Peyer's patch (tissue), 4 donors: ENCODE data around the gene CNR2. TPM values are rescaled to one million over a fixed set of nuclear protein-coding genes. Genes with fewer than 3 reads are reported as not detected.
A peak's percentile ranks its signal among the peaks of the same experiment; 100 is the strongest.
"Not testable (repeated sequence)": the region's sequence is repeated elsewhere in the genome, so short reads cannot be mapped to it uniquely, and the experiment has no call there.

Source experiments
- DNase-seq, 3 donors: peaks; one replicate each; pipeline ENCODE4 v3.0.0-alpha.2; 2017 to 2019
- H3K27ac ChIP-seq, 4 donors: fragments of 200-600 bp; sonication (generic); one replicate each; pipeline ENCODE4 v1.5.1; 2016 to 2019
- H3K27me3 ChIP-seq, 2 donors: fragments of 200-600 bp; sonication (generic); one replicate each; pipeline ENCODE4 v1.5.1; 2019
- H3K36me3 ChIP-seq, 3 donors: fragments of 200-600 bp; sonication (generic); one replicate each; pipeline ENCODE4 v1.5.1; 2016 to 2019
- H3K4me1 ChIP-seq, 4 donors: fragments of 200-600 bp; sonication (generic); one replicate each; pipeline ENCODE4 v1.5.1; 2016 to 2019
- H3K4me3 ChIP-seq, 4 donors: fragments of 200-600 bp; sonication (generic); 1 replicate in 3 of 4; 2 replicates in 1 of 4; pipeline ENCODE4 v1.5.1; 2016 to 2019; ENCODE audit warnings: mild to moderate bottlenecking in 1 of 4
- H3K9me3 ChIP-seq, 4 donors: fragments of 200-600 bp; sonication (generic); one replicate each; pipeline ENCODE4 v1.5.1; 2016 to 2019; ENCODE audit warnings: mild to moderate bottlenecking in 1 of 4
- POLR2A ChIP-seq, 2 donors: fragments of 450-650 bp; IDR thresholded peaks; one replicate each; pipeline ENCODE4 v1.5.1; 2017; ENCODE audit warnings: antibody characterized with exemption in 2 of 2, mild to moderate bottlenecking in 2 of 2, moderate library complexity in 2 of 2
- total RNA-seq, 4 donors: library from RNA; depleted of rRNA; stranded (reverse); fragments of >200 nt; gene quantifications; one replicate each; pipeline ENCODE4 v1.1.0, GENCODE V29; 2016
- TF ChIP-seq, protein P1 (sequence below), 6 experiments: fragments of 450-650 bp in 4 of 6; fragments of 200-600 bp in 2 of 6; sonication (generic) in 1 of 6; IDR thresholded peaks; one replicate each; pipeline ENCODE4 v1.5.1; 2017 to 2019; ENCODE audit warnings: antibody characterized with exemption in 6 of 6, mild to moderate bottlenecking in 3 of 6, moderate library complexity in 1 of 6

Gene CNR2
- total RNA-seq, 4 donors from 2014 or later, result 0.54 to 13.2 (median 0.66) TPM; not detected in 1

DNA sequence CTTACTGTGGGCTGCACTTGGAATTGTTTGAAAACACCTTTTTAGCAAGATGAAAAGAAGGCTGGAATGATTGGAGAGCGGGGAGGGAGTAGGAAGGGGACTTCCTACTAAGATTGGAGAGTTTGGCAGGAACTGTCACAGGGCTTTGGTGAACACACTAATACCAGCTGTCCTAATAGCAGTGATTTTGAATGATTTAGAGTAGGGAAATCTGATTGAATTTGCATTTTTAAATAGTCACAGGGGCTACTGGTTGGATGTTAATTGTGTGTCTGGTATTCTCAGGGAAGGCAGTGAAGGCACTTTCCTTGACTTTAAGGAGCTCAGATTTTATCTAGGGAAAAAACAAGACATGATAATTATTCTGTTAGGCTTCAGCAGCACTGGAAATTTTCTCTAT, 85.4 kb downstream of the CNR2 start:
- no peak overlapping the region for H3K27ac ChIP-seq
- H3K9me3 ChIP-seq, result no peaks in the 10 kb centered on the region
- TF ChIP-seq POLR2A (IDR thresholded peaks at IDR 0.05), result no peak
- TF ChIP-seq, protein P1, sequence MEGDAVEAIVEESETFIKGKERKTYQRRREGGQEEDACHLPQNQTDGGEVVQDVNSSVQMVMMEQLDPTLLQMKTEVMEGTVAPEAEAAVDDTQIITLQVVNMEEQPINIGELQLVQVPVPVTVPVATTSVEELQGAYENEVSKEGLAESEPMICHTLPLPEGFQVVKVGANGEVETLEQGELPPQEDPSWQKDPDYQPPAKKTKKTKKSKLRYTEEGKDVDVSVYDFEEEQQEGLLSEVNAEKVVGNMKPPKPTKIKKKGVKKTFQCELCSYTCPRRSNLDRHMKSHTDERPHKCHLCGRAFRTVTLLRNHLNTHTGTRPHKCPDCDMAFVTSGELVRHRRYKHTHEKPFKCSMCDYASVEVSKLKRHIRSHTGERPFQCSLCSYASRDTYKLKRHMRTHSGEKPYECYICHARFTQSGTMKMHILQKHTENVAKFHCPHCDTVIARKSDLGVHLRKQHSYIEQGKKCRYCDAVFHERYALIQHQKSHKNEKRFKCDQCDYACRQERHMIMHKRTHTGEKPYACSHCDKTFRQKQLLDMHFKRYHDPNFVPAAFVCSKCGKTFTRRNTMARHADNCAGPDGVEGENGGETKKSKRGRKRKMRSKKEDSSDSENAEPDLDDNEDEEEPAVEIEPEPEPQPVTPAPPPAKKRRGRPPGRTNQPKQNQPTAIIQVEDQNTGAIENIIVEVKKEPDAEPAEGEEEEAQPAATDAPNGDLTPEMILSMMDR (IDR thresholded peaks at IDR 0.05), result no peak
- peaks cover 0 to 11% (median 3%) of the 10 kb centered on the region in 4 donors for H3K4me1 ChIP-seq
- no peaks in the 10 kb centered on the region for H3K36me3 ChIP-seq
- H3K27me3 ChIP-seq, result no peaks in the 10 kb centered on the region
- H3K4me3 ChIP-seq, result no peak overlapping the region
- no peak for DNase-seq

GRCh38 chr1:23826590-23826989, 86.6 kb downstream of the CNR2 start:
- not testable (repeated sequence) for H3K9me3 ChIP-seq, H3K36me3 ChIP-seq, H3K27me3 ChIP-seq, DNase-seq, H3K27ac ChIP-seq, H3K4me3 ChIP-seq
- peaks cover 0 to 11% (median 3%) of the 10 kb centered on the region in 4 donors for H3K4me1 ChIP-seq

GRCh38 chr1:23825762-23826522, 87.2 kb downstream of the CNR2 start:
- H3K4me3 ChIP-seq, result peak overlapping the region; percentile 80 to 99 (median 98)
- H3K4me1 ChIP-seq, result peaks cover 0 to 11% (median 3%) of the 10 kb centered on the region in 4 donors
- no peaks in the 10 kb centered on the region for H3K9me3 ChIP-seq
- peak overlapping the region; percentile 92 to 95 (median 93) for H3K27ac ChIP-seq
- no peaks in the 10 kb centered on the region for H3K27me3 ChIP-seq
- no peaks in the 10 kb centered on the region for H3K36me3 ChIP-seq
- no peak for DNase-seq
- TF ChIP-seq POLR2A (IDR thresholded peaks at IDR 0.05), result no peak
- TF ChIP-seq, protein P1 (IDR thresholded peaks at IDR 0.05), result no peak

- Histone ChIP-seq H3K27me3 (no peaks in the 10 kb centered on the region), H3K4me3 (peak within 1 kb of the TSS; percentile 80 to 99 (median 98)), H3K27ac (peak within 1 kb of the TSS; percentile 92 to 95 (median 93)), H3K4me1 (peaks cover 0 to 11% (median 3%) of the 10 kb centered on the region in 4 donors), H3K9me3 (no peaks in the 10 kb centered on the region), H3K36me3 (no peaks in the 10 kb centered on the region)
- TF ChIP-seq, protein P1 (IDR thresholded peaks at IDR 0.05), result no peak
- TF ChIP-seq POLR2A (IDR thresholded peaks at IDR 0.05), result peak; percentile 81 to 90
- peak; percentile 92 to 96 (median 94) for DNase-seq
Measured at GRCh38 chr1:23825076-23825761, 87.9 kb downstream of the CNR2 start, which contains the start of gene HMGCL. TSS of gene HMGCL (minus strand) at chr1:23825429. CDS start at chr1:23825415, 14 bp downstream.

DNA sequence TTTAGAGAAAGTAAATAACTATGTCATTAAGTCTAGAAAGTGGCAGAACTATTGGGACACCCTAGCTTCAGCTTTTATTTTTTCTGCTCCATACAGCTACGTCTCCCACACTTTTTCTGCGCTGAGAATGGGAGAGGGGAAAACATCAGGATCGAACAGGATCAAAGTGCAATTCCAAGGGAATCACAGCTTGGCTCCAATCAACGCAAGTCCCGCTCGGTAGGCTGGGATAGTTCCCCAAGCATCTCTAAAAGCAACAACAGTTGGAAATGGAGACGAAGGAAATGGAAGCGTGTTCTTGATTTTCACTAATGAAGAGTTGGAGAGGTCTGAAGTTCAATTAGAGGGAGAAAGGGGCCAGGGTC, 88.5 kb downstream of the CNR2 start:
- Histone ChIP-seq H3K4me3 (peak overlapping the region; percentile 80 to 99 (median 98)), H3K4me1 (peaks cover 0 to 11% (median 3%) of the 10 kb centered on the region in 4 donors), H3K27me3 (no peaks in the 10 kb centered on the region), H3K9me3 (no peaks in the 10 kb centered on the region), H3K27ac (peak overlapping the region; percentile 92 to 95 (median 93)), H3K36me3 (peaks cover 0 to 3% (median 0%) of the 10 kb centered on the region in 3 donors)
- DNase-seq, result no peak
- TF ChIP-seq POLR2A (IDR thresholded peaks at IDR 0.05), result no peak
- TF ChIP-seq, protein P1 (IDR thresholded peaks at IDR 0.05), result no peak

DNA sequence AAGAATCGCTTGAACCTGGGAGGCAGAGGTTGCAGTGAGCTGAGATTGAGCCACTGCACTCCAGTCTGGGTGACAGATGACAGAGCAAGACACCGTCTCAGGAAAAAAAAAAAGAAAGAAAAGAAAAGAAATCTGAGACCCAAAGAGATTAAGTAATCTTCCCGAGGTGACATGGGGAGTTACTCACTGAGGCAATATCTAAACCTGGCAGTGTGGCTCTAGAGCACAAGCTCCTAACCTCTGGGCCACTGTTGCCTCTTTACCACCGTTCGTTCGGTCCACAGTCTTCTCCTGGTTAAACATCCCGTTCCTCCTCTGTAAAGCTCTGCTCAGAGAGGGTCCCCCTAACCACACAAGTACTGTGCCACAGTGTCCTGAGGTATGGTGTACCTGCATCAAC, 89.4 kb downstream of the CNR2 start:
- Histone ChIP-seq H3K4me3 (no peak overlapping the region), H3K27me3 (no peaks in the 10 kb centered on the region), H3K9me3 (no peaks in the 10 kb centered on the region), H3K4me1 (peaks cover 0 to 11% (median 3%) of the 10 kb centered on the region in 4 donors), H3K27ac (no peak overlapping the region), H3K36me3 (peaks cover 0 to 10% (median 0%) of the 10 kb centered on the region in 3 donors)
- DNase-seq, result no peak
- TF ChIP-seq, protein P1 (IDR thresholded peaks at IDR 0.05), result no peak
- TF ChIP-seq POLR2A (IDR thresholded peaks at IDR 0.05), result no peak
